Upper lobe of left lung (tissue), 6 donors: ENCODE data around the gene STX4. TPM values are rescaled to one million over a fixed set of nuclear protein-coding genes. Genes with fewer than 3 reads are reported as not detected.

Source experiments
- ATAC-seq, 2 donors: fragments of 200-7000 bp; cut with Tn5 transposase; one replicate each; pipeline ENCODE4 v1.9.1; 2022; ENCODE audit warnings: mild to moderate bottlenecking in 2 of 2, moderate library complexity in 2 of 2; ENCODE audit not compliant: low FRiP score in 2 of 2
- DNase-seq, 2 donors: peaks; one replicate each; pipeline ENCODE4 v3.0.0-alpha.2; 2019 to 2020
- H3K27ac ChIP-seq, 4 donors: fragments of 200-600 bp; sonication (generic); one replicate each; pipeline ENCODE4 v1.5.1; 2016 to 2019
- H3K27me3 ChIP-seq, 4 donors: fragments of 200-600 bp; sonication (generic); one replicate each; pipeline ENCODE4 v1.5.1; 2017 to 2019
- H3K36me3 ChIP-seq, 4 donors: fragments of 200-600 bp; sonication (generic); one replicate each; pipeline ENCODE4 v1.5.1; 2016 to 2019
- H3K4me1 ChIP-seq, 4 donors: fragments of 200-600 bp; sonication (generic); one replicate each; pipeline ENCODE4 v1.5.1; 2018 to 2019
- H3K4me3 ChIP-seq, 4 donors: fragments of 200-600 bp; sonication (generic); one replicate each; pipeline ENCODE4 v1.5.1; 2017 to 2019; ENCODE audit warnings: mild to moderate bottlenecking in 2 of 4, moderate library complexity in 1 of 4
- H3K9me3 ChIP-seq, 4 donors: fragments of 200-600 bp; sonication (generic); one replicate each; pipeline ENCODE4 v1.5.1; 2018 to 2019
- EP300 ChIP-seq, 4 donors: sonication (generic); formaldehyde crosslinking; IDR thresholded peaks; one replicate each; pipeline ENCODE4 v1.5.1; 2017; ENCODE audit warnings: antibody characterized with exemption in 4 of 4, control low read depth in 2 of 4
- POLR2A ChIP-seq, 4 donors: fragments of 450-650 bp; IDR thresholded peaks; one replicate each; pipeline ENCODE4 v1.5.1; 2016 to 2017; ENCODE audit warnings: antibody characterized with exemption in 4 of 4, mild to moderate bottlenecking in 2 of 4
- POLR2AphosphoS5 ChIP-seq, 2 donors: sonication (generic); formaldehyde crosslinking; IDR thresholded peaks; one replicate each; pipeline ENCODE4 v1.5.1; 2017; ENCODE audit warnings: antibody characterized with exemption in 2 of 2
- WGBS, 2 donors: methylation state at CpG; one replicate each; pipeline ENCODE4 v1.1.5; 2017 to 2018; 5-methylcytosine and 5-hydroxymethylcytosine counted together
- total RNA-seq, 6 donors: library from RNA; depleted of rRNA in 4 of 6; stranded (reverse); fragments of >200 nt in 4 of 6; gene quantifications; one replicate each; pipeline versions ENCODE4 v1.1.0 to v1.2.1, GENCODE V29; 2016 to 2021
- TF ChIP-seq, protein P1 (sequence below), 6 experiments: fragments of 450-650 bp in 4 of 6; fragments of 200-600 bp in 2 of 6; sonication (generic) in 2 of 6; IDR thresholded peaks; one replicate each; pipeline ENCODE4 v1.5.1; 2016 to 2019; ENCODE audit warnings: antibody characterized with exemption in 6 of 6
- donor health status: DM: no; HTN: no; CAD: no; lungs with moderate emphysema.
- donor health status: DM: no; HTN: yes; CAD: no; lungs with severe emphysema.

Gene STX4
- total RNA-seq, 6 donors from 2014 or later, result 44.8 to 168 (median 96.3) TPM

DNA sequence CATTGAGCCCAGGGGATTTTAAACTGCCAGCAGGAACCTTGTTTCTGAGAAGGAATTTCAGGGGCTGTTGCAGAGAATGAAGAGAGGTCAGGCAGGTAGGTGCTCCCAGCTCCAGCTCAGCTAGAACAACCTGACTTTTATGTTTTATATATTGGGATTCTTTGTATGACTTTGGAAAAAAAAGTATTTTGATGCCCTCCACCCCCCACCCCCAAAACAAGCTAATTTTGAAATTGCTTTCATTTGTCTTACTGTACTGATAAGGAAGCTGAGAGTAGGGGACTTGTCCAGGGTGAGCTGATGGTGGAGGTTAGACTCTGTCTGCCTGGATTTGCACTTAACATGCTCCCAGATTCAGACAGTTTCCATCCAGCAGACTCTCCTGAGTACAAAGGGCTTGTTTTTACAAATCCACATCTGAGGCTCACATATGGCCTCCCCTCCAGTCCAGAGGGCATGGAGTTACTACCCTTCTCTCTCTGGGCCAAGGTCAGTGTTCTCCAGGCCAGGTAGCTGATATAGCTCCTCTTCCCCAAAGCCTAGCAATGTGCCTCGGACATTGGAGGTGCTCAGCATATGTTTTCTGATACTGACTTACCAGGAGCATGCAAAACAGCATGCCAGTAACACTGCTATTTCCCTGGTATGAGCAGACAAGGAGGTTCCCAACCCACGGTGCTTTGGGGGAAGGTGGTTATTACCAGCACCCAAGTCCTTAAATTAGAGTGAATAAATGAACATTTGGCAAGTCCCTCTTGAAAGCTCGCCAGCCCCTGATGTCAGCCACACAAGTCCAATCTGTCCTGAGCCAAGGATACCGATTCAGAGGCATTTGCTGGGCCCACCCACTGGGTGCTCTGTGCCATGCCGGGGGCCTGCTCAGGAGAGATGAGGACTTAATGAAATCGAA lies 34.3 kb upstream of the STX4 start:
- DNase-seq, result no peak
- Histone ChIP-seq H3K27me3 (no peaks in the 10 kb centered on the region), H3K9me3 (no peaks in the 10 kb centered on the region), H3K4me1 (peaks cover 14 to 17% (median 15%) of the 10 kb centered on the region in 4 donors), H3K27ac (no peak overlapping the region), H3K36me3 (no peaks in the 10 kb centered on the region), H3K4me3 (no peak overlapping the region)
- ATAC-seq, result no peak
- 70 to 72% methylated on average over 6 of the region's 6 CpGs for WGBS, 2 donors
- TF ChIP-seq POLR2A (IDR thresholded peaks at IDR 0.05) (no peak), EP300 (IDR thresholded peaks at IDR 0.05) (no peak), POLR2AphosphoS5 (IDR thresholded peaks at IDR 0.05) (no peak)
- TF ChIP-seq, protein P1, sequence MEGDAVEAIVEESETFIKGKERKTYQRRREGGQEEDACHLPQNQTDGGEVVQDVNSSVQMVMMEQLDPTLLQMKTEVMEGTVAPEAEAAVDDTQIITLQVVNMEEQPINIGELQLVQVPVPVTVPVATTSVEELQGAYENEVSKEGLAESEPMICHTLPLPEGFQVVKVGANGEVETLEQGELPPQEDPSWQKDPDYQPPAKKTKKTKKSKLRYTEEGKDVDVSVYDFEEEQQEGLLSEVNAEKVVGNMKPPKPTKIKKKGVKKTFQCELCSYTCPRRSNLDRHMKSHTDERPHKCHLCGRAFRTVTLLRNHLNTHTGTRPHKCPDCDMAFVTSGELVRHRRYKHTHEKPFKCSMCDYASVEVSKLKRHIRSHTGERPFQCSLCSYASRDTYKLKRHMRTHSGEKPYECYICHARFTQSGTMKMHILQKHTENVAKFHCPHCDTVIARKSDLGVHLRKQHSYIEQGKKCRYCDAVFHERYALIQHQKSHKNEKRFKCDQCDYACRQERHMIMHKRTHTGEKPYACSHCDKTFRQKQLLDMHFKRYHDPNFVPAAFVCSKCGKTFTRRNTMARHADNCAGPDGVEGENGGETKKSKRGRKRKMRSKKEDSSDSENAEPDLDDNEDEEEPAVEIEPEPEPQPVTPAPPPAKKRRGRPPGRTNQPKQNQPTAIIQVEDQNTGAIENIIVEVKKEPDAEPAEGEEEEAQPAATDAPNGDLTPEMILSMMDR (IDR thresholded peaks at IDR 0.05), result no peak

DNA sequence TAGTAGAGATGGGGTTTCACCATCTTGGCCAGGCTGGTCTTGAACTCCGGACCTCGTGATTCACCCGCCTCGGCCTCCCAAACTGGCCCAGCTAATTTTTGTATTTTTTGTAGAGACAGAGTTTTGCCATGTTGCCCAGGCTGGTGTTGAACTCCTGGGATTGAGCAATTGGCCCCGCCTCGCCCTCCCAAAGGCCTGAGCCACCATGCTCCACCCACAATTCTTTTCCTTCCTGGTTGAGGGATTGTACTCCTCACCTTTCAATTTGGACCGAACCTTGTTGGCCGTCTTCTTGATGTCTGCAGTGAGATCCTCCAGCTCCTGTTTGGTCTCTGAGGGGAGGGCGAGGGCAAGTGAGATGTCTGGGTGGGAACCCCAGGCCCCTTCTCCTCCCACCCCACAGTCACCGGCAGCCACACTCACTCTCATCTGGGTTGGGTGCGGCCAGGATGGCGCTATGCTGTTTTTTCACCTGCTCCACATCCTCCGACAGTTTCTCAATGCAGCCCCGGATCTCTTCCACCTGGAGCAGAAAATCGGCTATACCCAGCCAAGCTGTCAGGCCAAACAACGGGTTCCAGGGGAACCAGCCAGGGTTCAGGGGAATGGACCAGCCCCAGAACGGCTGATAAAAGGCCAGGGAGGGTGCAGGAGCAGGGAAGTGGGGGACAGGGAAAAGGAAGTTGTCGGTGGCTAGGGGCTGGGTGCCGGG lies 32.5 kb upstream of the STX4 start:
- Histone ChIP-seq H3K4me1 (peaks cover 14 to 17% (median 15%) of the 10 kb centered on the region in 4 donors), H3K27ac (no peak overlapping the region), H3K4me3 (no peak overlapping the region), H3K36me3 (no peaks in the 10 kb centered on the region), H3K27me3 (no peaks in the 10 kb centered on the region), H3K9me3 (no peaks in the 10 kb centered on the region)
- WGBS, 2 donors, result 77 to 86% methylated on average over 19 of the region's 19 CpGs
- ATAC-seq (no peak), DNase-seq (no peak)
- TF ChIP-seq EP300 (IDR thresholded peaks at IDR 0.05) (no peak), POLR2A (IDR thresholded peaks at IDR 0.05) (no peak), POLR2AphosphoS5 (IDR thresholded peaks at IDR 0.05) (no peak)
- TF ChIP-seq, protein P1 (IDR thresholded peaks at IDR 0.05), result no peak

DNA sequence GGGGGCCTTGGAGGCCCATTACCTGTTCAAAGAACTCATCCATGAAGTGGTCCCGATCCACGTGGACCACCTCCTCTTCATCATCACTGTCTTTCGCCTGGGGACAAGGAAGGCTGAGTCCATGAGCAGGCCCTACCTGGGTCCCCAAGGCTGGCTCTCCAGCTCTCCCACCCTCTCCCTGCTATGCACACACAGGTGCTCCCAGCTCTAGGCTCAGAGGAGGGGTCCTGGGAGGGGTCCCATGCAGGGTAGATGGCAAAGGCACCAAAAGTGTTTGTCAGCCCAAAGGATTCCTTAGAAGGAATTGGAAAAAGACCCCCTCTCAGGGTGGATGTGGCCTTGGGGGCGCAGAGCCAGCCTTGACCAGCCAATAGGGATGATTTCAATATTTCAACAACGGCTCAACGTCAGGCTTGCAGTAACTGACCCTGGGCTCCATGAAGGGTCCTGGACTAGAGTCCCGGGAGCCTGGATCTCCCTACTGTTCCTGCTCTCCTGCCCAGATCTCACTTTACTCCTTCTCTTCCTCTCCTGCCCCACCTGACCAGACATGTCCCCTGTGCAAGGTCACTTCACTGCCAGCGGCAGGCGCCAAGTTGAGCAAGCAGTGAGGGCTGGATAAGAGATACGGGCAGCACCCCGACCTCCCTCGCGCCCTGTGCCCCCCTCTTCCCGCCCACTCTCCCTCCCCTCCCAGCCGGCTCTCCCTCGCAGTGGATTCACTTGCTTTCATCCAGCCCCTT lies 31.7 kb upstream of the STX4 start:
- DNase-seq, result no peak
- Histone ChIP-seq H3K27ac (no peak overlapping the region), H3K4me1 (peaks cover 9 to 13% (median 12%) of the 10 kb centered on the region in 4 donors), H3K4me3 (no peak overlapping the region), H3K36me3 (no peaks in the 10 kb centered on the region), H3K9me3 (no peaks in the 10 kb centered on the region), H3K27me3 (no peaks in the 10 kb centered on the region)
- ATAC-seq, result no peak
- WGBS, 2 donors, result 64 to 67% methylated on average over 15 to 16 of the region's 16 CpGs
- TF ChIP-seq, protein P1 (IDR thresholded peaks at IDR 0.05), result no peak
- TF ChIP-seq EP300 (IDR thresholded peaks at IDR 0.05), result no peak
- TF ChIP-seq POLR2A (IDR thresholded peaks at IDR 0.05), result no peak
- TF ChIP-seq POLR2AphosphoS5 (IDR thresholded peaks at IDR 0.05), result no peak

DNA sequence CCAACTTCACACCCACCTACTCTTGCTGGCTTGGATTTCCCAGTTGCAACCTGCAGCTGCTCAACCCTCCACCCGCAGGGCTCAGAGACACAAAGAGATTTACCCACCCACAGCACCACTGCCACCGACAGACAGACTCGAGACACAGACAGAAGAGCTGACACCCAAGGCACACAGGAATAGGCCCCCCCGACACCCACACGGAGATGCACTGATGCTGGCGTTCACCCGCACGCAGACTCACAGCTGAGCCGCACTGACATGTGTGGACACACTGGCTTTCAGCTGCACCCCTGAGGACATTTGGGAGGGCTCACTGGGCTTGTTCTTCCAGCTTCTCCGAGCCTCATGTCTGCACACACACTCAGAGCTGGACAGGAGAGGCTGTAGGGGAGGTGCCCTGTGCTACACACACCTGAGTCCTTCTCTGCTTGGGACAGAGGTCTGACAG lies 31.1 kb upstream of the STX4 start:
- ATAC-seq (no peak), DNase-seq (no peak)
- H3K4me1 ChIP-seq, result peaks cover 3 to 7% (median 6%) of the 10 kb centered on the region in 4 donors
- no peak for TF ChIP-seq EP300 (IDR thresholded peaks at IDR 0.05)
- TF ChIP-seq POLR2A (IDR thresholded peaks at IDR 0.05), result no peak
- TF ChIP-seq, protein P1 (IDR thresholded peaks at IDR 0.05), result no peak
- TF ChIP-seq POLR2AphosphoS5 (IDR thresholded peaks at IDR 0.05), result no peak
- H3K9me3 ChIP-seq, result no peaks in the 10 kb centered on the region
- H3K27ac ChIP-seq, result no peak overlapping the region
- 71 to 78% methylated on average over 1 to 10 of the region's 10 CpGs for WGBS, 2 donors
- H3K27me3 ChIP-seq, result no peaks in the 10 kb centered on the region
- no peak overlapping the region for H3K4me3 ChIP-seq
- H3K36me3 ChIP-seq, result no peaks in the 10 kb centered on the region
